ENCODE data around the gene ZNF438. TPM values are rescaled to one million over a fixed set of nuclear protein-coding genes. Genes with fewer than 3 reads are reported as not detected.

ZNF438 gene
- total RNA-seq, 2 donors from 2014 or later, result 1.5 to 10.1 TPM

GRCh38 chr10:30873411-30873810 lies 158.3 kb downstream of the ZNF438 start:
- Histone ChIP-seq H3K36me3 (no peaks in the 10 kb centered on the region), H3K27me3 (replicated peaks; ENCODE audit: insufficient read depth) (no peaks in the 10 kb centered on the region), H3K27ac (no peak overlapping the region), H3K4me1 (replicated peaks) (no peaks in the 10 kb centered on the region), H3K9me3 (no peaks in the 10 kb centered on the region), H3K4me3 (no peak overlapping the region)
- WGBS, result 85% methylated on average over 1 of the region's 1 CpG
- DNase-seq (ENCODE audit: low spot score), result no peak
- intact Hi-C loops (cut with DNase I), result no loop called here
- TF ChIP-seq POLR2A (IDR thresholded peaks at IDR 0.05), result no peak
- no peak for TF ChIP-seq POLR2AphosphoS5 (IDR thresholded peaks at IDR 0.05)
- TF ChIP-seq CTCF (IDR thresholded peaks at IDR 0.05), result no peak

GRCh38 chr10:30870896-30871295 lies 160.8 kb downstream of the ZNF438 start:
- Histone ChIP-seq H3K9me3 (no peaks in the 10 kb centered on the region), H3K27ac (no peak overlapping the region), H3K36me3 (no peaks in the 10 kb centered on the region), H3K4me1 (replicated peaks) (no peaks in the 10 kb centered on the region), H3K4me3 (no peak overlapping the region), H3K27me3 (replicated peaks; ENCODE audit: insufficient read depth) (no peaks in the 10 kb centered on the region)
- intact Hi-C loops (cut with DNase I), result no loop called here
- no peak for TF ChIP-seq POLR2AphosphoS5 (IDR thresholded peaks at IDR 0.05)
- TF ChIP-seq CTCF (IDR thresholded peaks at IDR 0.05), result no peak
- no peak for TF ChIP-seq POLR2A (IDR thresholded peaks at IDR 0.05)
- no peak for DNase-seq (ENCODE audit: low spot score)
- WGBS, result 70% methylated on average over 2 of the region's 2 CpGs

- H3K4me3 ChIP-seq, result no peak overlapping the region
- H3K36me3 ChIP-seq, result no peaks in the 10 kb centered on the region
- H3K4me1 ChIP-seq (replicated peaks), result no peaks in the 10 kb centered on the region
- no peak overlapping the region for H3K27ac ChIP-seq
- H3K27me3 ChIP-seq (replicated peaks; ENCODE audit: insufficient read depth), result no peaks in the 10 kb centered on the region
- no peak for DNase-seq (ENCODE audit: low spot score)
- H3K9me3 ChIP-seq, result no peaks in the 10 kb centered on the region
- intact Hi-C loops (cut with DNase I), result no loop called here
- TF ChIP-seq POLR2A (IDR thresholded peaks at IDR 0.05) (no peak), CTCF (IDR thresholded peaks at IDR 0.05) (no peak), POLR2AphosphoS5 (IDR thresholded peaks at IDR 0.05) (no peak)
These were observed 162.1 kb downstream of the ZNF438 start for GRCh38 chr10:30869566-30869965.

- no peaks in the 10 kb centered on the region for H3K4me1 ChIP-seq (replicated peaks)
- DNase-seq (ENCODE audit: low spot score), result no peak
- no peaks in the 10 kb centered on the region for H3K27me3 ChIP-seq (replicated peaks; ENCODE audit: insufficient read depth)
- 86% methylated on average over 1 of the region's 1 CpG for WGBS
- no peaks in the 10 kb centered on the region for H3K9me3 ChIP-seq
- H3K36me3 ChIP-seq, result no peaks in the 10 kb centered on the region
- H3K4me3 ChIP-seq, result no peak overlapping the region
- TF ChIP-seq CTCF (IDR thresholded peaks at IDR 0.05), result no peak
- no peak for TF ChIP-seq POLR2AphosphoS5 (IDR thresholded peaks at IDR 0.05)
- TF ChIP-seq POLR2A (IDR thresholded peaks at IDR 0.05), result no peak
- intact Hi-C loops (cut with DNase I), result no loop called here
- H3K27ac ChIP-seq, result no peak overlapping the region
These were observed 163.1 kb downstream of the ZNF438 start for GRCh38 chr10:30868611-30869010.

- intact Hi-C loops (cut with DNase I), result no loop called here
- Histone ChIP-seq H3K27me3 (replicated peaks; ENCODE audit: insufficient read depth) (no peaks in the 10 kb centered on the region), H3K36me3 (no peaks in the 10 kb centered on the region), H3K4me3 (no peak overlapping the region), H3K9me3 (no peaks in the 10 kb centered on the region), H3K4me1 (replicated peaks) (no peaks in the 10 kb centered on the region), H3K27ac (no peak overlapping the region)
- WGBS, result 83% methylated on average over 2 of the region's 2 CpGs
- DNase-seq (ENCODE audit: low spot score), result no peak
- no peak for TF ChIP-seq POLR2AphosphoS5 (IDR thresholded peaks at IDR 0.05)
- no peak for TF ChIP-seq CTCF (IDR thresholded peaks at IDR 0.05)
- no peak for TF ChIP-seq POLR2A (IDR thresholded peaks at IDR 0.05)
These were observed 164.8 kb downstream of the ZNF438 start for GRCh38 chr10:30866896-30867295.

Data from prostate gland (tissue), 2 donors.